ENCODE results near the gene HEXIM2.
"Not testable (repeated sequence)": the region's sequence is repeated elsewhere in the genome, so short reads cannot be mapped to it uniquely, and the experiment has no call there.

Gene HEXIM2

DNA sequence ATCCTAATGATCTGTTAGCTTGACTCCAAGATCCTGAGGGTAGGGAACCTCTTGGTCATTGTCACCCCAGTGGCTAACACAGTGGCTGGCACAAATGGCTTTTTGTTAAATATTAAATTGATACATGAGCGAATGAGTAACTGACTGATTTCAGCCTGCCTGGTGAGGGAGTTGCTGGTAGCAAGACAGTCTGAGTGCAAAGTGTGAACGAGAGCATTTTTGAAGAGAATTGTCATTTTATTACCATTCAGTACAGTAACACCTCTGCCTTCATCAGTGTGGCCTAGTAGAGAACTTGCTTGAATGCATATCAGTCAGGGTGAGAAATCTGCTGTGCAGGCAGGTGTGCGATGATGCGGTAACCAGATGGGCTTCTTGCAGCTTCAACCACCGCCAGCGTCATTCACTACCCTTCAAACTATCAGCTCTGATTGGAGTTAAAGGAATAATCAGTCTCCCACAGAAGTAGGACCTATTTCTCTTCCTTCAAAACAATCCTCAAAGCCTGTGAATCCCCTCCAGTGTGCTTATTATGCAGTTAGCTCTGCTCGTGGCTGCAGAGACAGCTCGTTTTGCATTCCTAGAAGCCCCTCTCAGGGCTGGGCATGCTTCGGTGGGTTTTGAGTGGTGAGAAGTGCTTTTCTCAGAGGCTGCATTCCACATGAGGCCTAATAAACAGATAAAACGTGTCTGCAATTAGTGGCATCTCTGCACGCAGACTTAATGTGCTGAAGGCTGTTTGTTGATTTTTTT, 29.0 kb downstream of the HEXIM2 start:
- Histone ChIP-seq H3K4me3 (no peak overlapping the region), H3K27ac (no peak overlapping the region)
- TF ChIP-seq, protein P1, sequence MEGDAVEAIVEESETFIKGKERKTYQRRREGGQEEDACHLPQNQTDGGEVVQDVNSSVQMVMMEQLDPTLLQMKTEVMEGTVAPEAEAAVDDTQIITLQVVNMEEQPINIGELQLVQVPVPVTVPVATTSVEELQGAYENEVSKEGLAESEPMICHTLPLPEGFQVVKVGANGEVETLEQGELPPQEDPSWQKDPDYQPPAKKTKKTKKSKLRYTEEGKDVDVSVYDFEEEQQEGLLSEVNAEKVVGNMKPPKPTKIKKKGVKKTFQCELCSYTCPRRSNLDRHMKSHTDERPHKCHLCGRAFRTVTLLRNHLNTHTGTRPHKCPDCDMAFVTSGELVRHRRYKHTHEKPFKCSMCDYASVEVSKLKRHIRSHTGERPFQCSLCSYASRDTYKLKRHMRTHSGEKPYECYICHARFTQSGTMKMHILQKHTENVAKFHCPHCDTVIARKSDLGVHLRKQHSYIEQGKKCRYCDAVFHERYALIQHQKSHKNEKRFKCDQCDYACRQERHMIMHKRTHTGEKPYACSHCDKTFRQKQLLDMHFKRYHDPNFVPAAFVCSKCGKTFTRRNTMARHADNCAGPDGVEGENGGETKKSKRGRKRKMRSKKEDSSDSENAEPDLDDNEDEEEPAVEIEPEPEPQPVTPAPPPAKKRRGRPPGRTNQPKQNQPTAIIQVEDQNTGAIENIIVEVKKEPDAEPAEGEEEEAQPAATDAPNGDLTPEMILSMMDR (IDR thresholded peaks at IDR 0.05): no peak
- DNase-seq (ENCODE audit: low spot score): no peak

DNA sequence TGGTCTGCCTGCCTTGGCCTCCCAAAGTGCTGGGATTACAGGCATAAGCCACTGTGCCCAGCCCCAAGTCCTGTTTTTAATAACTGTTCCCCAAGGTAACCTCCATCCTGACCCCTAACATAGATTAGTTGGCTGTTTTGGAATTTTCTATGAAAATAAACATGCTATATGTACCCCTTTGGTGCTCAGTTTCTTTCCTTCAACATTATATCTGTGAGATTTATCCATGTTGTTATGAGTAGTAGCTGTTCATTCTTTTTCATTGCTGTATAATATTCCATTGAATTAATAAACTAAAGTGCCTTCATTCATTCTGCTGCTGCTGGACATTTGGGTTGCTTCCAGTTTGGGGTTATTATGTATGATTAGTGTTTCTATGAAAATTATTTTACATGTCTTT, 33.7 kb downstream of the HEXIM2 start:
- TF ChIP-seq, protein P1 (IDR thresholded peaks at IDR 0.05): no peak
- DNase-seq (ENCODE audit: low spot score): no peak
- H3K27ac ChIP-seq: no peak overlapping the region
- no peak overlapping the region for H3K4me3 ChIP-seq

DNA sequence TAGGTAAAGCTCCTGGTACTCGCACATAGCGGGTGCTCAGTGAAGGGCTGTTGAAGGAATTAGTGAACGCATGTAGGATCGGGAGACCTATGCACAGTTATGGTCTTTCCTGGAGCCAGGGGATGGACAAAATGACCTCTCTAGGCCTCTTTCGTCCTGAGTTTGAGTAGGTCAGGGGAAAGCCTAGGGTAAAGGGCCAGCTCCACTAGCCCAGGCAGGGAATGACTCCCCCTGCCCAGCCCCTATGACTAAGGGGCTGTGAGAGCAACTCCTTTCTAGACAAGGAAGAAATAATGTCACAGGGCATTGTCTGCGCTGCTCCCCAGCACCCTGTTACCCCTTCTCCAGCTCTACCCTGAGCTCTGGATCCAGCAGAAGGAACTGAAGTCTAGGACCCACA, 35.4 kb downstream of the HEXIM2 start:
- Histone ChIP-seq H3K27ac (peak overlapping the region in 1 of 2 donors; percentile 48), H3K4me3 (no peak overlapping the region)
- no peak for DNase-seq (ENCODE audit: low spot score)
- TF ChIP-seq, protein P1 (IDR thresholded peaks at IDR 0.05): no peak

DNA sequence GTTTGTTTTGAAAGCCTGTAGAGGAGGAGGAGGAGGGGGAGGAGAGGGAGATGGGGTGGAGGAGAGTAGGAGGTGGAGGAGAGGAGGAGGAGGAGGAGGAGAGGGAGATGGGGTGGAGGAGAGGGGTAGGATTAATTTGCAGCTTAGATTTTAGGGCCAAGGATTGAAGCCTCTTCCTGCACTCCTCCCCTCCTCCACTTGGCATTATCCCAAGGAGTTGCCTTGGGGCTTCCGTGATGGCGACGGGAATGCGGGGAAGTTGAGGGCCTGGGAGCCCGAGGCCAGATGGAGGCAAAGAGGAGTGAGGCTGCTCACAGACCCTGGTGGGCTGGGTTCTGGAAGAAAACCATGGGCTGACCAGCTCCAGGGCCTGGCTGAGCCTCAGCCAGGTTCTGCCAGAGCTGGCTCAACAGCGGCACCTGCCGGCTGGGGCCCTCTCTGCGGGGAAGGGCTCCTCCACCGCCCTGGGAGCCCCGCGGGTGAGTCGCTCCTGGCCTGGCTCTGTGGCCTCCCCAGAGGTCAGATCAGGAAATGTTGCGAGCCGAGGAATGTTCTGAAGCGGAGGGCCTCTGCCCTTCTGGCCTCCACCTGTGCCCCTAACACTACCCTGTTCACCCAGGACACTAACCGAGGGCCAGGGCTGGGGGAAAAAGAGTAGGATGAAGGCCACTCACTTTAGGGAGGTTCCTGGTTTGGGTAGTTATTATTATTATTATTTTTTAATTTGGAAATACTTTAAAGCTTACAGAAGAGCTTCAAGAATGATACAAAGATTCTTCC, 36.1 kb downstream of the HEXIM2 start:
- H3K4me3 ChIP-seq: peak overlapping the region; percentile 52
- peak overlapping the region; percentile 48 to 50 for H3K27ac ChIP-seq
- TF ChIP-seq, protein P1 (IDR thresholded peaks at IDR 0.05): peak; percentile 99
- DNase-seq (ENCODE audit: low spot score): peak; percentile 94

DNA sequence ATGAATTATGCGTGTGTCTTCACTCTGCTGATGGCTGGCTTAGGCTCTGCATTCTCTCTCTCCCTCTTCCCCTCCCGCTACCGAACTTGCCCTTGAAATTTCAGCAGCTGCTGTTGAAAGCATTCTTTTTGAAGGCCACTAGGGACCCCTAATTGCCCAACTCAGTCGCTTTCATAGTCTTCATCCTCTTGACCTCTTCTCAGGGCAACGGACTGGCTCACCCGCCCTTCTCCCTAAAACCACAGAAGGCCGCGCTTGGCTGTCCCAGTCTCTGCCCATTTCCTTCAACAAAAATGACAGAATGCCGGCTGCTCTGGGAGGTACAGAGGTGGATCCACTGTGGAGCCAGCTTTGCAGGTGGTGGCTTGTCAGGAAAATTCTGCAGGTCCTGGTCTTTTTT, 39.0 kb downstream of the HEXIM2 start:
- H3K4me3 ChIP-seq: no peak overlapping the region
- TF ChIP-seq, protein P1 (IDR thresholded peaks at IDR 0.05): no peak
- no peak for DNase-seq (ENCODE audit: low spot score)
- H3K27ac ChIP-seq: no peak overlapping the region

DNA sequence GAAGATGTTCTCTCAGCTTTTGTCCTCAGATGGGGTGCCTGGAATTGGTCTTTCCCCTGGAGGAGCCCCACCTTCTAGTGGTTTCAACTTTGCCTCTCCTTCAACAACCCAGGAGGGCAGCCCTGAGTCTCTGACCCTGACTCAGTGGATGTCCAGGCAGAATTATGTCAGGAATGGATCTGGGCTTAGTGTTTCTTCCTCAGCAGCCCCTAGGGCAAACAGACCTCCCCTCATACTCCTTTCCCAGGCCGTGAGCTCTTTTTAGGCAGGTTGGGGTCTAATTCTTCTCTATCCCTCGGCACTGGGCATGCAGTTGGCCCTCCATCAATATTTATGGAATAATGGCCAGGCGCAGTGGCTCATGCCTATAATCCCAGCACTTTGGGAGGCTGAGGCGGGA, 39.8 kb downstream of the HEXIM2 start:
- TF ChIP-seq, protein P1 (IDR thresholded peaks at IDR 0.05): no peak
- DNase-seq (ENCODE audit: low spot score): no peak
- no peak overlapping the region for H3K4me3 ChIP-seq
- peak overlapping the region in 1 of 2 donors; percentile 64 for H3K27ac ChIP-seq

DNA sequence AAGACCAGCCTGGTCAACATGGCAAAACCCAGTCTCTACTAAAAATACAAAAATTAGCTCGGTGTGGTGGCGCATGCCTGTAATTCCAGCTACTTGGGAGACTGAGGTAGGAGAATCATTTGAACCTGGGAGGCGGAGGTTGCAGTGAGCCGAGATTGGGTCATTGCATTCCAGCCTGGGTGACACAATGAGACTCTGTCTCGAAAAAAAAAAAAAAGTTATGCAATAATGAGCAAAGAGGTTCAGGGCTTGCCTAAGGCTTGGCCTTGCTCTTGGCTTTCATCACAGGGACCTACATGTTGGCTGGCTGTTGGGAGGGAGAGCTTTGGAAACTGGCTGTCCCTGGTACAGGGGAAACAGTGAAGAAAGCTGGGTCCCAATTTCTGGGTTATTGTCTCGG, 40.2 kb downstream of the HEXIM2 start:
- H3K27ac ChIP-seq: peak overlapping the region in 1 of 2 donors; percentile 64
- DNase-seq (ENCODE audit: low spot score); H3K4me3 ChIP-seq: not testable (repeated sequence)
